GM23338 (cell line): Measurements from ENCODE around the gene ZNF106. TPM values are rescaled to one million over a fixed set of nuclear protein-coding genes. Genes with fewer than 3 reads are reported as not detected.

Experiments used
- ATAC-seq: fragments of 200-7000 bp; cut with Tn5 transposase; 3 replicates; pipeline ENCODE4 v1.9.1; 2020
- DNase-seq: peaks from one replicate; pipeline ENCODE4 v3.0.0-alpha.2; 2015; ENCODE audit warnings: low spot score
- H2AFZ ChIP-seq: fragments of 200-600 bp; sonication (generic); 2 replicates; pipeline ENCODE4 v1.8.0; 2016; ENCODE audit warnings: antibody characterized with exemption, mild to moderate bottlenecking, moderate library complexity
- H3F3A ChIP-seq: fragments of 200-600 bp; sonication (generic); replicated peaks from 2 replicates; pipeline ENCODE4 v1.8.0; 2017; ENCODE audit warnings: antibody characterized with exemption, mixed run types, low read depth
- H3K27ac ChIP-seq: fragments of 200-600 bp; sonication (generic); 2 replicates; pipeline ENCODE4 v1.6.1; 2016; ENCODE audit warnings: low read depth
- H3K27me3 ChIP-seq: fragments of 200-600 bp; sonication (generic); 2 replicates; pipeline ENCODE4 v1.8.0; 2016; ENCODE audit warnings: mild to moderate bottlenecking, mixed run types, moderate library complexity; ENCODE audit not compliant: insufficient read depth
- H3K36me3 ChIP-seq: fragments of 200-600 bp; sonication (generic); 2 replicates; pipeline ENCODE4 v1.8.0; 2016; ENCODE audit warnings: mild to moderate bottlenecking; ENCODE audit not compliant: insufficient read depth
- H3K4me1 ChIP-seq: fragments of 200-600 bp; sonication (generic); 2 replicates; pipeline ENCODE4 v1.8.0; 2016; ENCODE audit warnings: mild to moderate bottlenecking, moderate library complexity; ENCODE audit not compliant: insufficient read depth
- H3K4me2 ChIP-seq: fragments of 200-600 bp; sonication (generic); 2 replicates; pipeline ENCODE4 v1.7.1; 2017; ENCODE audit warnings: mixed run types
- H3K4me3 ChIP-seq: fragments of 200-600 bp; sonication (generic); 2 replicates; pipeline ENCODE4 v1.6.1; 2016; ENCODE audit warnings: mixed run types
- H3K79me2 ChIP-seq: fragments of 200-600 bp; sonication (generic); replicated peaks from 2 replicates; pipeline ENCODE4 v1.8.0; 2017; ENCODE audit warnings: mild to moderate bottlenecking; ENCODE audit not compliant: insufficient read depth
- H3K9me2 ChIP-seq: fragments of 200-600 bp; sonication (generic); 2 replicates; pipeline ENCODE4 v1.8.0; 2017; ENCODE audit not compliant: insufficient read depth
- H4K20me1 ChIP-seq: fragments of 200-600 bp; sonication (generic); replicated peaks from 2 replicates; pipeline ENCODE4 v1.8.0; 2017; ENCODE audit warnings: mild to moderate bottlenecking; ENCODE audit not compliant: insufficient read depth
- H3K27ac Mint-ChIP-seq: 2 replicates; pipeline ENCODE4 v1.8.0; 2020; ENCODE audit warnings: inconsistent platforms, mild to moderate bottlenecking, moderate library complexity, mixed read lengths
- H3K27me3 Mint-ChIP-seq: 3 replicates; pipeline ENCODE4 v1.8.0; 2022; ENCODE audit warnings: low read depth, mild to moderate bottlenecking, moderate library complexity, mixed read lengths, inconsistent platforms; ENCODE audit not compliant: insufficient read depth, poor library complexity
- H3K36me3 Mint-ChIP-seq: 3 replicates; pipeline ENCODE4 v1.8.0; 2021; ENCODE audit warnings: low read depth, mild to moderate bottlenecking, inconsistent platforms, moderate library complexity, mixed read lengths
- H3K4me1 Mint-ChIP-seq: 3 replicates; pipeline ENCODE4 v1.8.0; 2020; ENCODE audit warnings: mild to moderate bottlenecking, inconsistent platforms, mixed read lengths
- H3K4me3 Mint-ChIP-seq: 3 replicates; pipeline ENCODE4 v1.8.0; 2021; ENCODE audit warnings: moderate library complexity, mild to moderate bottlenecking, inconsistent platforms, mixed read lengths
- H3K9me3 Mint-ChIP-seq: 3 replicates; pipeline ENCODE4 v1.8.0; 2020; ENCODE audit warnings: moderate library complexity, mild to moderate bottlenecking, inconsistent platforms, mixed read lengths
- CREB1 ChIP-seq: fragments of 250-450 bp; sonication (Bioruptor Pico); IDR thresholded peaks from 2 replicates; pipeline ENCODE4 v1.5.0; 2020; ENCODE audit warnings: low read depth, mild to moderate bottlenecking, moderate library complexity
- CTCF ChIP-seq, 2 experiments: fragments of 200-600 bp in 1 of 2; sonication (generic) in 1 of 2; conservative IDR thresholded peaks; 2 replicates each; pipeline versions ENCODE4 v1.5.1 to v1.6.1; 2016 to 2017; ENCODE audit warnings: antibody characterized with exemption in 2 of 2, low read depth in 2 of 2, mild to moderate bottlenecking in 2 of 2, moderate library complexity in 1 of 2
- ETS1 ChIP-seq: IDR thresholded peaks from 2 replicates; pipeline ENCODE4 v1.6.1; 2016; ENCODE audit warnings: antibody characterized with exemption
- EZH2 ChIP-seq: fragments of 200-600 bp; sonication (generic); IDR thresholded peaks from one replicate; pipeline ENCODE4 v1.8.0; 2017; ENCODE audit warnings: antibody characterized with exemption, mild to moderate bottlenecking, low read depth; ENCODE audit not compliant: unreplicated experiment
- EZH2phosphoT487 ChIP-seq: fragments of 200-600 bp; sonication (generic); IDR thresholded peaks from one replicate; pipeline ENCODE4 v1.8.1; 2018; ENCODE audit warnings: antibody characterized with exemption; ENCODE audit not compliant: unreplicated experiment
- JUNB ChIP-seq: IDR thresholded peaks from one replicate; pipeline ENCODE4 v1.6.1; 2016; ENCODE audit warnings: antibody characterized with exemption; ENCODE audit not compliant: unreplicated experiment
- NANOG ChIP-seq: IDR thresholded peaks from 2 replicates; pipeline ENCODE4 v1.6.1; 2016; ENCODE audit warnings: antibody characterized with exemption, borderline replicate concordance
- POLR2AphosphoS5 ChIP-seq: IDR thresholded peaks from 2 replicates; pipeline ENCODE4 v1.6.1; 2016; ENCODE audit warnings: antibody characterized with exemption, low read depth
- REST ChIP-seq: IDR thresholded peaks from one replicate; pipeline ENCODE4 v1.6.1; 2018; ENCODE audit warnings: antibody characterized with exemption; ENCODE audit not compliant: unreplicated experiment
- STAT1 ChIP-seq: IDR thresholded peaks from one replicate; pipeline ENCODE4 v1.6.1; 2016; ENCODE audit warnings: antibody characterized with exemption; ENCODE audit not compliant: unreplicated experiment
- ZNF114 ChIP-seq: fragments of 250-450 bp; sonication (Bioruptor Pico); IDR thresholded peaks from 2 replicates; pipeline ENCODE4 v1.5.0; 2020; ENCODE audit warnings: mild to moderate bottlenecking, moderate library complexity
- ZNF331 ChIP-seq: fragments of 250-450 bp; sonication (Bioruptor Pico); IDR thresholded peaks from 2 replicates; pipeline ENCODE4 v1.5.0; 2020; ENCODE audit warnings: low read depth, mild to moderate bottlenecking, moderate library complexity
- ZNF462 ChIP-seq: fragments of 250-450 bp; sonication (Bioruptor Pico); IDR thresholded peaks from 2 replicates; pipeline ENCODE4 v1.5.0; 2020; ENCODE audit warnings: mild to moderate bottlenecking, moderate library complexity
- polyA plus RNA-seq: library from polyadenylated mRNA; unstranded; fragments of >200 nt; fragmentation: Nextera tagmentation; extraction: Ambion mirVana; gene quantifications from 2 replicates; pipeline ENCODE4 v1.2.1, GENCODE V29; 2016
- total RNA-seq: library from RNA; depleted of rRNA; stranded (reverse); fragments of >200 nt; shearing (Covaris generic); gene quantifications from 2 replicates; pipeline ENCODE4 v1.2.3, GENCODE V29; 2014

The ZNF106 gene
- total and polyA plus RNA-seq, 2 experiments from 2014 or later, result 48.0 to 53.7 TPM

GRCh38 chr15:42378011-42378410, 112.9 kb downstream of the ZNF106 start:
- no peak for TF ChIP-seq CTCF (conservative IDR thresholded peaks at IDR 0.05; ENCODE audit: low read depth in 2 of 2)
- TF ChIP-seq EZH2phosphoT487, result no peak
- TF ChIP-seq ETS1, result no peak
- TF ChIP-seq ZNF462 (CRISPR knock-in tag), result no peak
- no peak for TF ChIP-seq CREB1
- no peak for TF ChIP-seq ZNF331 (CRISPR knock-in tag)
- TF ChIP-seq NANOG, result no peak
- no peak for TF ChIP-seq REST
- no peak for TF ChIP-seq JUNB
- no peak for TF ChIP-seq STAT1
- no peak for TF ChIP-seq ZNF114
- no peak for TF ChIP-seq EZH2
- TF ChIP-seq POLR2AphosphoS5, result no peak
- H3K27ac Mint-ChIP-seq, result no peak overlapping the region
- Histone ChIP-seq H4K20me1 (no peaks in the 10 kb centered on the region), H3F3A (no peaks in the 10 kb centered on the region), H3K36me3 (no peaks in the 10 kb centered on the region; the same call in 1 of the 2 replicates), H3K4me3 (no peak overlapping the region), H2AFZ (no peak overlapping the region), H3K79me2 (no peaks in the 10 kb centered on the region), H3K4me2 (no peak overlapping the region), H3K27me3 (no peaks in the 10 kb centered on the region), H3K4me1 (no peaks in the 10 kb centered on the region), H3K9me2 (0 out of 2 replicates have a peak, but pooled peaks cover 2% of the 10 kb centered on the region), H3K27ac (no peak overlapping the region)
- H3K4me1 Mint-ChIP-seq, result no peaks in the 10 kb centered on the region
- peaks cover 4% of the 10 kb centered on the region for H3K27me3 Mint-ChIP-seq
- no peak; the same call in 2 of the 3 replicates for ATAC-seq
- peak; percentile 32 for DNase-seq
- peaks cover 17% of the 10 kb centered on the region; the same call in 2 of the 3 replicates for H3K36me3 Mint-ChIP-seq
- no peak overlapping the region for H3K4me3 Mint-ChIP-seq
- peaks cover 27% of the 10 kb centered on the region for H3K9me3 Mint-ChIP-seq
